Mesodermal cell (in vitro differentiated cells): Measurements from ENCODE around the gene MAPK8IP2.

Experiments used
- H3K27ac ChIP-seq: 2 replicates; pipeline ENCODE4 v1.7.0; 2013; ENCODE audit warnings: mild to moderate bottlenecking, low read depth, low read length, moderate library complexity; ENCODE audit not compliant: severe bottlenecking
- H3K36me3 ChIP-seq: 2 replicates; pipeline ENCODE4 v1.7.1; 2013; ENCODE audit warnings: mild to moderate bottlenecking, low read length, moderate library complexity; ENCODE audit not compliant: control insufficient read depth, insufficient read depth
- H3K4me1 ChIP-seq: one replicate; pipeline ENCODE4 v1.7.1; 2013; ENCODE audit warnings: mild to moderate bottlenecking, low read length; ENCODE audit not compliant: insufficient read depth, control insufficient read depth, poor library complexity, severe bottlenecking
- H3K4me3 ChIP-seq: 2 replicates; pipeline ENCODE4 v1.7.0; 2013; ENCODE audit warnings: low read length, control low read depth, mild to moderate bottlenecking; ENCODE audit not compliant: insufficient read depth, poor library complexity, severe bottlenecking; ENCODE audit errors: extremely low read depth
- H3K9me3 ChIP-seq: 2 replicates; pipeline ENCODE4 v1.7.1; 2013; ENCODE audit warnings: mild to moderate bottlenecking, low read length, moderate library complexity; ENCODE audit not compliant: control insufficient read depth
- WGBS, 2 experiments: methylation state at CpG; one replicate each; pipeline ENCODE4 v1.1.5; 2013; ENCODE audit warnings: missing lambda C conversion rate in 2 of 2; ENCODE audit not compliant: insufficient coverage in 2 of 2; 5-methylcytosine and 5-hydroxymethylcytosine counted together

MAPK8IP2 gene

DNA sequence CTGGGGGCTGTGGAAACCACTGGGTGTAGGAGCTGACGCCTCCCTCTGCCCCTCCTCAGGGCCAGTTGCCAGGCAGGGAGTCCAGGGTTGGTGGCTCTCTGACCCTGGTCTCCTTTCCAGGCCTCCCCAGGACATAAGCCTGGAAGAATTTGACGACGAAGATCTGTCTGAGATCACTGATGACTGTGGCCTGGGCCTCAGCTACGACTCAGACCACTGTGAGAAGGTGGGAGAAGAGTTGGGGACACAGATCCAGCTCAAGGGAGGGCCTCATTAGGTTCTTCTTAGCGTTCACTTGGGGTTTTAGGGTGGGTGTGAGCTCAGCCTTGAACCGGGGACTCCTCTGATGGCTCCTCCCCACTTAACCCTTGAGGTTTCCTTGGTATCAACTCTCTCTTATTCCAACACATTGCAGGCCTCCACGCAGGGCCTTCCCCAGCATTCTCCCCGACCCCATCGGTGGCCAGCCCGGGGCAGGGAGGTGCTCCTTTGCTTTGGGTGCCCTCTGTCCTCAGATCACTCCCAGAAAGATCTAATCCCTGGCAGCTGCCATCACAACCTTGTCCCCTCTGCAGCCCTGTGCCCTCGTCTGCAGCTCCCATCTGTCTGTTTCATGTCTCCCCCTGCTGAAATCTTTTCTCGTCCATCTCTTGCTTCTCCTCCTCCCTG, 1.2 kb downstream of the MAPK8IP2 start:
- Histone ChIP-seq H3K27ac (no peak overlapping the region), H3K4me3 (no peak overlapping the region), H3K9me3 (no peaks in the 10 kb centered on the region), H3K36me3 (no peaks in the 10 kb centered on the region), H3K4me1 (no peaks in the 10 kb centered on the region)
- 59% methylated on average over 11 of the region's 12 CpGs for WGBS, 2 experiments

GRCh38 chr22:50602338-50602700, 1.7 kb downstream of the MAPK8IP2 start:
- H3K4me3 ChIP-seq, result no peak overlapping the region
- no peaks in the 10 kb centered on the region for H3K36me3 ChIP-seq
- no peaks in the 10 kb centered on the region for H3K4me1 ChIP-seq
- 38 to 54% methylated on average over 2 of the region's 2 CpGs for WGBS, 2 experiments
- no peaks in the 10 kb centered on the region for H3K9me3 ChIP-seq
- no peak overlapping the region for H3K27ac ChIP-seq

GRCh38 chr22:50603511-50604255, 3.1 kb downstream of the MAPK8IP2 start:
- Histone ChIP-seq H3K4me1 (no peaks in the 10 kb centered on the region), H3K27ac (no peak overlapping the region), H3K4me3 (no peak overlapping the region), H3K36me3 (no peaks in the 10 kb centered on the region), H3K9me3 (no peaks in the 10 kb centered on the region)
- WGBS, 2 experiments, result 66 to 71% methylated on average over 48 to 62 of the region's 70 CpGs

- H3K27ac ChIP-seq, result no peak overlapping the region
- H3K4me1 ChIP-seq, result no peaks in the 10 kb centered on the region
- H3K9me3 ChIP-seq, result no peaks in the 10 kb centered on the region
- WGBS, 2 experiments, result 85 to 88% methylated on average over 75 to 100 of the region's 103 CpGs
- H3K36me3 ChIP-seq, result no peaks in the 10 kb centered on the region
- H3K4me3 ChIP-seq, result no peak overlapping the region
Observed at GRCh38 chr22:50604256-50605001, 3.8 kb downstream of the MAPK8IP2 start.

GRCh38 chr22:50605002-50605612, 4.5 kb downstream of the MAPK8IP2 start:
- H3K27ac ChIP-seq, result no peak overlapping the region
- H3K4me1 ChIP-seq, result no peaks in the 10 kb centered on the region
- no peak overlapping the region for H3K4me3 ChIP-seq
- H3K36me3 ChIP-seq, result no peaks in the 10 kb centered on the region
- 81 to 92% methylated on average over 7 to 16 of the region's 23 CpGs for WGBS, 2 experiments
- no peaks in the 10 kb centered on the region for H3K9me3 ChIP-seq

DNA sequence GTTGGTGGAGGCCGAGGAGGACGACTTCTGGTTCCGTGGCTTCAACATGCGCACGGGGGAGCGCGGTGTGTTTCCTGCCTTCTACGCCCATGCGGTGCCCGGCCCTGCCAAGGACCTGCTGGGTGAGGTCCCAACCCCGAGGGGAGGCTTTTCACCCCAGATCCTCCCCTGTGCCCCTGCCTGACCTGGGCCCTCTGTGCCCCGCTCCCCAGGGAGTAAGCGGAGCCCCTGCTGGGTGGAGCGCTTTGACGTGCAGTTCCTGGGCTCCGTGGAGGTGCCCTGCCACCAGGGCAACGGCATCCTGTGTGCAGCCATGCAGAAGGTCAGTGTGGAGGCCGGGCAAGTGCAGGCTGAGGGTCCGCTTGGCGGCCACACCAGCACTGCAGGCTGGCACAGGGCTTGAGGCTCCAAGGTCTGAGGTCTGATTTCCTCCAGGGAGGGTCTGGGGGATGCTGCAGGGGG, 5.1 kb downstream of the MAPK8IP2 start:
- H3K36me3 ChIP-seq, result no peaks in the 10 kb centered on the region
- no peak overlapping the region for H3K4me3 ChIP-seq
- WGBS, 2 experiments, result 88 to 89% methylated on average over 18 to 20 of the region's 20 CpGs
- no peaks in the 10 kb centered on the region for H3K4me1 ChIP-seq
- H3K9me3 ChIP-seq, result no peaks in the 10 kb centered on the region
- no peak overlapping the region for H3K27ac ChIP-seq

- no peaks in the 10 kb centered on the region for H3K9me3 ChIP-seq
Observed at GRCh38 chr22:50606165-50606945, 5.8 kb downstream of the MAPK8IP2 start.

DNA sequence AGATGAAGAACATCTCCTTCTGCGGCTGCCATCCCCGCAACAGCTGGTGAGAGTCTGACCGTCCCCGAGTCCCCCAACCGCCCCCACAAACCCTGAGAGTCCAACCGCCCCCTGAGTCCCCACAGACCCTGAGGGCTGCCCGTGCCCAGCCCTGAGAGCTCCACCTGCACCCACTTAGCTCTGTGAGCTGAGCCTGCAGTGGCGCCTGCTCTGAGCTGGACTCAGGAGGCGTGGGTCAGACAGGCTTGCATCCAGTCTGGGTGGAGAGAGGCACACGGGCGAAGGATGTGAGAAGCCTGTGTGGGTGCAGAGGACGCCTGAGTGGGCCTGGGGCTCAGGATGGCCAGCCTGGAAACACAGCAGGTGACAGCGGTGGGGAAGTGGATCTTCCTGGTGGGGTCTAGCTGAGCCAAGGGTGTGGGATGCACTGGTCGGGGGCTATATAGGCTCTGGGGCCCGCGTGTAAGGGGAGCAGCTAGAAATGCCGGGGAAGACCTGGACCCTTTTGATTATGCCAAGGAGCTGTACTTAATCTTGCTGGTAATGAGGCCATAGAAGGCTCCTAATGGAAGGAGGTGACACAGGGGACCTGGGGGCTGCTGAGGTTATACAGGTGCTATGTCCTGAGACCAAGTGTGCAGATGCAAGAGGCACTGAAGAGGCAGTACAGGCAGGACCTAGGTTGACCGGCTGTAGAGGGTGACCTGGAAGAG, 6.5 kb downstream of the MAPK8IP2 start:
- Histone ChIP-seq H3K9me3 (no peaks in the 10 kb centered on the region), H3K36me3 (no peaks in the 10 kb centered on the region), H3K4me1 (no peaks in the 10 kb centered on the region), H3K27ac (no peak overlapping the region), H3K4me3 (no peak overlapping the region)
- WGBS, 2 experiments, result 94% methylated on average over 11 to 16 of the region's 18 CpGs

More at GRCh38 chr22:50606165-50606945, 5.8 kb downstream of the MAPK8IP2 start:
- H3K27ac ChIP-seq, result no peak overlapping the region
- H3K36me3 ChIP-seq, result no peaks in the 10 kb centered on the region
- 79 to 89% methylated on average over 15 to 16 of the region's 19 CpGs for WGBS, 2 experiments
- H3K4me3 ChIP-seq, result no peak overlapping the region
- no peaks in the 10 kb centered on the region for H3K4me1 ChIP-seq

DNA sequence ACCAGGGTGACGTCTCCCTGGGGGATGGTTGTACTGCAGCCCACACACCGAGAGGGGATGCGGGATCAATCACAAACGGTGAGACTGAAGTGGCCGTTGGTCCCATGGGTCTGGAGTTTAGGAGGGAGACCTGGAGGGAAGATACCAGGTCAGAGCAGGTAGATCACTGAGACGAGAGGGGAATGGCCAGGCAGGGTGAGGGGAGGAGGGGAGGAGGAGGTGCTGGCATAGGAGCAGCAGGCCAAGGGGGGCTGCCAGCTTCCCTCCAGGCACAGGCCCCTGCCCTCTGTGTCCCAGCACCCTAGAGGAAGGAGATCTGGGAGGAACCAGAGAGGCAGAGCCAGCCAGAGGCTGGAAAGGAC, 7.0 kb downstream of the MAPK8IP2 start:
- 75 to 92% methylated on average over 6 of the region's 6 CpGs for WGBS, 2 experiments
- no peak overlapping the region for H3K27ac ChIP-seq
- no peaks in the 10 kb centered on the region for H3K36me3 ChIP-seq
- no peaks in the 10 kb centered on the region for H3K4me1 ChIP-seq
- no peaks in the 10 kb centered on the region for H3K9me3 ChIP-seq
- no peak overlapping the region for H3K4me3 ChIP-seq
